HG03159 (cell line): ENCODE results near the gene ARSB.
"Not testable (repeated sequence)": the region's sequence is repeated elsewhere in the genome, so short reads cannot be mapped to it uniquely, and the experiment has no call there.

Experiments used
- ATAC-seq: cut with Tn5 transposase; IDR thresholded peaks from one replicate; pipeline ENCODE4 v1.9.1; 2021; ENCODE audit warnings: mild to moderate bottlenecking, moderate library complexity; ENCODE audit not compliant: unreplicated experiment

ARSB gene

GRCh38 chr5:78958672-78959445 lies 26.3 kb downstream of the ARSB start:
- no peak for ATAC-seq

GRCh38 chr5:78956901-78957300 lies 28.2 kb downstream of the ARSB start:
- ATAC-seq: no peak

- ATAC-seq: peak; percentile 46
Observed at GRCh38 chr5:78953092-78953800, 31.9 kb downstream of the ARSB start.

- no peak for ATAC-seq
Observed at GRCh38 chr5:78930721-78931120, 54.4 kb downstream of the ARSB start.

- ATAC-seq: no peak
Observed at GRCh38 chr5:78929833-78930232, 55.3 kb downstream of the ARSB start.

GRCh38 chr5:78927657-78928282 lies 57.3 kb downstream of the ARSB start:
- no peak for ATAC-seq

- ATAC-seq: no peak
Observed at GRCh38 chr5:78926252-78926651, 58.9 kb downstream of the ARSB start.

- ATAC-seq: no peak
Observed at GRCh38 chr5:78925129-78925876, 59.8 kb downstream of the ARSB start.

GRCh38 chr5:78923622-78923970 lies 61.5 kb downstream of the ARSB start:
- no peak for ATAC-seq

- peak; percentile 63 for ATAC-seq
Observed at GRCh38 chr5:78922879-78923621, 62.1 kb downstream of the ARSB start.

GRCh38 chr5:78920604-78921003 lies 64.5 kb downstream of the ARSB start:
- ATAC-seq: no peak

GRCh38 chr5:78919796-78920195 lies 65.3 kb downstream of the ARSB start:
- ATAC-seq: no peak

GRCh38 chr5:78916044-78916443 lies 69.1 kb downstream of the ARSB start:
- ATAC-seq: no peak

GRCh38 chr5:78915170-78915569 lies 69.9 kb downstream of the ARSB start:
- no peak for ATAC-seq

GRCh38 chr5:78912811-78913210 lies 72.3 kb downstream of the ARSB start:
- ATAC-seq: no peak

GRCh38 chr5:78912085-78912771 lies 72.9 kb downstream of the ARSB start:
- ATAC-seq: no peak

GRCh38 chr5:78909224-78909983 lies 75.7 kb downstream of the ARSB start:
- ATAC-seq: not testable (repeated sequence)

- no peak for ATAC-seq
Observed at GRCh38 chr5:78908173-78909061, 76.7 kb downstream of the ARSB start.
